Sigmoid colon (tissue), 7 donors: ENCODE data around the gene TOLLIP. TPM values are rescaled to one million over a fixed set of nuclear protein-coding genes. Genes with fewer than 3 reads are reported as not detected.
"Not testable (repeated sequence)": the region's sequence is repeated elsewhere in the genome, so short reads cannot be mapped to it uniquely, and the experiment has no call there.

Experiments
- DNase-seq: peaks from one replicate; pipeline ENCODE4 v3.0.0-alpha.2; 2019
- H3K27ac ChIP-seq, 4 donors: fragments of 200-600 bp; sonication (generic); one replicate each; pipeline ENCODE4 v1.5.1; 2016 to 2019; ENCODE audit warnings: mild to moderate bottlenecking in 1 of 4
- H3K27me3 ChIP-seq, 3 donors: fragments of 200-600 bp; sonication (generic); one replicate each; pipeline ENCODE4 v1.5.1; 2019; ENCODE audit warnings: mild to moderate bottlenecking in 1 of 3
- H3K36me3 ChIP-seq, 4 donors: fragments of 200-600 bp; sonication (generic); one replicate each; pipeline ENCODE4 v1.5.1; 2016 to 2019
- H3K4me1 ChIP-seq, 4 donors: fragments of 200-600 bp; sonication (generic); one replicate each; pipeline ENCODE4 v1.5.1; 2017 to 2019
- H3K4me3 ChIP-seq, 4 donors: fragments of 200-600 bp; sonication (generic); one replicate each; pipeline ENCODE4 v1.5.1; 2017 to 2019; ENCODE audit warnings: mild to moderate bottlenecking in 2 of 4, moderate library complexity in 1 of 4
- H3K9me3 ChIP-seq, 4 donors: fragments of 200-600 bp in 3 of 4; sonication (generic) in 3 of 4; one replicate each; pipeline versions ENCODE4 v1.5.1 to v1.6.1; 2013 to 2019
- EP300 ChIP-seq, 4 donors: sonication (generic); formaldehyde crosslinking; IDR thresholded peaks; one replicate each; pipeline ENCODE4 v1.6.1; 2017; ENCODE audit warnings: antibody characterized with exemption in 4 of 4
- POLR2A ChIP-seq, 2 donors: fragments of 450-650 bp; IDR thresholded peaks; one replicate each; pipeline ENCODE4 v1.6.1; 2016; ENCODE audit warnings: antibody characterized with exemption in 2 of 2, mild to moderate bottlenecking in 2 of 2, moderate library complexity in 2 of 2
- POLR2AphosphoS5 ChIP-seq, 4 donors: sonication (generic); formaldehyde crosslinking; IDR thresholded peaks; one replicate each; pipeline ENCODE4 v1.6.1; 2017; ENCODE audit warnings: antibody characterized with exemption in 4 of 4
- WGBS, 2 donors: extraction: QIAGEN DNeasy Blood & Tissue Kit; methylation state at CpG; one replicate each; pipeline ENCODE4 v1.1.7; 2013; 5-methylcytosine and 5-hydroxymethylcytosine counted together
- intact Hi-C: fragments of 100-400 bp; cut with DNase I; formaldehyde crosslinking; loops from one replicate; pipeline ENCODE4 v1.15.1; 2023
- polyA plus RNA-seq, 3 donors: library from polyadenylated mRNA; stranded (reverse); fragments of 200-250 nt; gene quantifications; one replicate each; pipeline ENCODE4 v1.2.3, GENCODE V29; 2013
- total RNA-seq, 4 donors: library from RNA; depleted of rRNA; stranded (reverse); fragments of >200 nt; gene quantifications; one replicate each; pipeline ENCODE4 v1.1.0, GENCODE V29; 2016
- TF ChIP-seq, protein P1 (sequence below), 4 experiments: fragments of 450-650 bp in 3 of 4; fragments of 200-600 bp in 1 of 4; IDR thresholded peaks; one replicate each; pipeline ENCODE4 v1.5.1; 2016 to 2019; ENCODE audit warnings: antibody characterized with exemption in 4 of 4, mild to moderate bottlenecking in 3 of 4, moderate library complexity in 2 of 4
- donor health status: healthy with polysubstance abuse.
- donor health status: Bipolar disorder and iron deficiency.
- donor health status: healthy.

TOLLIP gene
- total and polyA plus RNA-seq, 7 donors: 25.0 to 41.2 (median 36.9) TPM

DNA sequence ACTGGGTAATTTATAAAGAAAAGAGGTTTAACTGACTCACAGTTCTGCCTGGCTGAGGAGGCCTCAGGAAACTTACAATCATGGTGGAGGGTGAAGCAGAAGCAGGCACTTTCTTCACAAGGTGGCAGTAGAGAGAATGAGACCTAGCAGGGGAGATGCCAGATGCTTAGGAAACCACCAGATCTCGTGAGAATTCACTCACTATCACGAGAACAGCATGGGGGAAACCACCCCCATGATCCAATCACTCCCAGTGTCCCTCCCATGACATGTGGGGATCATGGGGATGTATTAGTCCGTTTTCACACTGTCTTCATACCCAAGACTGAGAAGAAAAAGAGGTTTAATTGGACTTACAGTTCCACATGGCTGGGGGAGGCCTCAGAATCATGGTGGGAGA is 45.0 kb downstream of the TOLLIP start:
- WGBS, 2 donors: 26 to 35% methylated on average over 3 of the region's 3 CpGs
- H3K27me3 ChIP-seq, H3K4me3 ChIP-seq, H3K9me3 ChIP-seq, DNase-seq, H3K36me3 ChIP-seq: not testable (repeated sequence)
- peaks cover 0 to 17% (median 15%) of the 10 kb centered on the region in 4 donors for H3K4me1 ChIP-seq
- intact Hi-C loops: loop anchor here (5.0 kb wide), 2 partner anchors 48 to 73 kb away; no protein-coding TSS in a partner anchor
- H3K27ac ChIP-seq: peak overlapping the region in 2 of 4 donors; percentile 32 to 38
- TF ChIP-seq, protein P1, sequence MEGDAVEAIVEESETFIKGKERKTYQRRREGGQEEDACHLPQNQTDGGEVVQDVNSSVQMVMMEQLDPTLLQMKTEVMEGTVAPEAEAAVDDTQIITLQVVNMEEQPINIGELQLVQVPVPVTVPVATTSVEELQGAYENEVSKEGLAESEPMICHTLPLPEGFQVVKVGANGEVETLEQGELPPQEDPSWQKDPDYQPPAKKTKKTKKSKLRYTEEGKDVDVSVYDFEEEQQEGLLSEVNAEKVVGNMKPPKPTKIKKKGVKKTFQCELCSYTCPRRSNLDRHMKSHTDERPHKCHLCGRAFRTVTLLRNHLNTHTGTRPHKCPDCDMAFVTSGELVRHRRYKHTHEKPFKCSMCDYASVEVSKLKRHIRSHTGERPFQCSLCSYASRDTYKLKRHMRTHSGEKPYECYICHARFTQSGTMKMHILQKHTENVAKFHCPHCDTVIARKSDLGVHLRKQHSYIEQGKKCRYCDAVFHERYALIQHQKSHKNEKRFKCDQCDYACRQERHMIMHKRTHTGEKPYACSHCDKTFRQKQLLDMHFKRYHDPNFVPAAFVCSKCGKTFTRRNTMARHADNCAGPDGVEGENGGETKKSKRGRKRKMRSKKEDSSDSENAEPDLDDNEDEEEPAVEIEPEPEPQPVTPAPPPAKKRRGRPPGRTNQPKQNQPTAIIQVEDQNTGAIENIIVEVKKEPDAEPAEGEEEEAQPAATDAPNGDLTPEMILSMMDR (IDR thresholded peaks at IDR 0.05): peak in 2 of 4 experiments; percentile 30 to 31

DNA sequence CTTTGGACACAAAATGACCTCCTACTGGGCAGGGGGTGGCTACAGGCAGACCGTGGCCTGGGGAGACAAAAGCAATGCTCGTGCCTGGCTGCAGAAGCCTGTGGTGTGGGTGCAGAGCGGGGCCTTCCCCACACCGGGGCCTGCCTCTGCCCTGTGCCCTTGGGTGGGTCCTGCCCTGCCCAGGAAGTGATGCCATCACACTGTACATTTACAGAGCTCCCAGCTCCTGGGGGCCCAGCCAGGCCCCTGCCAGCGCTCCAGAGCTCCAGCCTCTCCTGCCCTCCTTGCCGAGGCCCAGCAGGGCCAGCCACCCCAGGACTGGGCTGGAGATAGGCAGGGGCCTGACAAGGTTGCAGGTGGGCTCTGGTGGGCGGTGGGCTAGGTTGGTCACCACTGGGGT is 46.4 kb downstream of the TOLLIP start:
- TF ChIP-seq EP300 (IDR thresholded peaks at IDR 0.05) (no peak), POLR2A (IDR thresholded peaks at IDR 0.05) (no peak)
- H3K4me1 ChIP-seq: peaks cover 0 to 17% (median 15%) of the 10 kb centered on the region in 4 donors
- H3K36me3 ChIP-seq: no peaks in the 10 kb centered on the region
- intact Hi-C loops: loop anchor here (2.0 to 5.0 kb wide), 3 partner anchors 49 to 120 kb away; no protein-coding TSS in a partner anchor
- no peak for DNase-seq
- WGBS, 2 donors: 15 to 33% methylated on average over 7 of the region's 7 CpGs
- H3K4me3 ChIP-seq: peak overlapping the region; percentile 30 to 50 (median 46)
- no peaks in the 10 kb centered on the region for H3K27me3 ChIP-seq
- H3K27ac ChIP-seq: peak overlapping the region; percentile 59 to 72 (median 68)
- no peaks in the 10 kb centered on the region for H3K9me3 ChIP-seq

DNA sequence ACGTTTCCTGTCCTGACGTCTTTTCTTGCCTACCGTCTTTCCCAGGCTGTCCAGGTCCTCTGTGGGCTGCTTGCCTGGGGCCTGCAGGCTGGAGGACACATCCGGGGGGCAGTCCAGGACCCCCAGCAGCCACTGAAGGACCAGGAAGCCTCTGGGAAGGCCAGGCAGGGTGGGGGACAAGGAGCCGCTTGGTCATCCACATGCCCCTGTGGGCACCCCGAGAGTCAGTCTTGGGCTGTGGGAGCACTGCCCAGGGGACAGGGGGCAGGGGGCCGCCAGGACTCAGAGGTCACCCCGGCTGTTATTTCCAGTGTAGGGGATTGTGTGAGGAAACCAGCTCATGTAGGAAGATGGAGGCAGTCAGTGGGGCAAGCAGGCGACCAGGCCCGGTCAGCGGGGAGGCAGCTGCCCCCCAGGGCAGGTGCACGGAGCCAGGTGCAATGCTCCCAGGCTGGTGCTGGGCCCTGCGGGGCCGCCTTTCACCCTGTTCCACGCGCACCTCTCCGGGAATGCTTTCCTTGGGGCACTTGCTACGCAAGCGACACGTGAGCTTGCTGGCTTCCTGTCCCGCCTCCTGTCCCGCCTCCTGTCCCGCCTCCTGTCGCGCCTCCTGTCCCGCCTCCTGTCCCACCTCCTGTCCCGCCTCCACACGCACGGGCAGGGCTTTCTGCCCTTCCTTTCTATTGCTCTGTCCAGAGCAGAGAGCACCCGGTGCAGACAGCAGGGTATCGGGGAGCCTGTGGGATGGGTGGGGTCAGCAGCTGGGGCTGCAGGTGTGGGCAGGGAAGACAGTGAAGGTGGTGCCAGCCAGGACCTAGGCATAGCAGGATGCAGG is 47.0 kb downstream of the TOLLIP start:
- intact Hi-C loops: loop anchor here (2.0 to 5.0 kb wide), 3 partner anchors 50 to 120 kb away; no protein-coding TSS in a partner anchor
- peak; percentile 48 to 78 (median 64) for TF ChIP-seq POLR2AphosphoS5 (IDR thresholded peaks at IDR 0.05)
- TF ChIP-seq, protein P1 (IDR thresholded peaks at IDR 0.05): no peak
- no peak for TF ChIP-seq EP300 (IDR thresholded peaks at IDR 0.05)
- TF ChIP-seq POLR2A (IDR thresholded peaks at IDR 0.05): peak in 1 of 2 donors; percentile 65
- Histone ChIP-seq H3K4me1 (peaks cover 0 to 17% (median 15%) of the 10 kb centered on the region in 4 donors), H3K9me3 (no peaks in the 10 kb centered on the region), H3K27ac (peak overlapping the region; percentile 65 to 74 (median 72)), H3K4me3 (peak overlapping the region; percentile 30 to 50 (median 46)), H3K36me3 (no peaks in the 10 kb centered on the region), H3K27me3 (no peaks in the 10 kb centered on the region)
- WGBS, 2 donors: 7 to 12% methylated on average over 31 of the region's 31 CpGs
- DNase-seq: peak; percentile 97

DNA sequence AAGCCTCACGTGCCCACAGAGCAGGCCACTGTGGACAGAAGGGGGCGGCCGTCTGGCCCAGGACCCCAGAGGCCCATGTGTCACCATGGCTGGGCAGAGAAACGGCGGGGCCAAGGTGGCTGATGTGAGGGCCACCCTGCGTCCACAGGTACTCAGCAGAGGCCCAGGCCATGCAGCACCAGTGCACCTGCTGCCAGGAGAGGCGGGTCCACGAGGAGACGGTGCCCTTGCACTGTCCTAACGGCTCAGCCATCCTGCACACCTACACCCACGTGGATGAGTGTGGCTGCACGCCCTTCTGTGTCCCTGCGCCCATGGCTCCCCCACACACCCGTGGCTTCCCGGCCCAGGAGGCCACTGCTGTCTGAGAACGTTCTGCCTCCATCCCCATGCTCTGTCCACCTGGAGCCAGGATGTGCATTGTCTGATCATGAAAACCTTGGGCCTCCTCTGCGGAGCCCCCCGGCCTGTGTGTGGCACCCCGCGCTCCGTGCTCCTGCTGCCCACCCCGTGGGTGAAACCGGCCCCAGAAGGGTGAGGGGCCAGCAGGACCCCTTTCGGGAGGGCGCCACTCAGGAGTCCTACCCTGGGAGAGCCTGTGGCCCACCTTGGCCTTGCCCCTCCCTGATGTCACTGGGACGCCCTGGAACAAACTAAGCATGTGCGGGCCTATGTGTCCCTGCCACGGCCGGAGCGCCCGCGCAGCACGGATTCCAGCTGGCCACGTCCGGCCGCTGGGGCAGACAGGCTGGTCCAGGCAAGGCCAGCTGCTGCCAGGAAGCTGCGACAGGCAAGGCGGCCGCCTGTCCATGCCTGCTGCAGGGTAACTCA is 48.0 kb downstream of the TOLLIP start:
- no peak for DNase-seq
- intact Hi-C loops: loop anchor here (2.0 to 5.0 kb wide), 3 partner anchors 51 to 121 kb away; no protein-coding TSS in a partner anchor
- no peaks in the 10 kb centered on the region for H3K36me3 ChIP-seq
- H3K27ac ChIP-seq: peak overlapping the region in 1 of 4 donors; percentile 71
- TF ChIP-seq POLR2A (IDR thresholded peaks at IDR 0.05): no peak
- no peak for TF ChIP-seq EP300 (IDR thresholded peaks at IDR 0.05)
- TF ChIP-seq, protein P1 (IDR thresholded peaks at IDR 0.05): no peak
- TF ChIP-seq POLR2AphosphoS5 (IDR thresholded peaks at IDR 0.05): no peak
- WGBS, 2 donors: 74 to 88% methylated on average over 39 of the region's 39 CpGs
- H3K4me3 ChIP-seq: peak overlapping the region in 2 of 4 donors; percentile 45 to 50
- no peaks in the 10 kb centered on the region for H3K9me3 ChIP-seq
- H3K27me3 ChIP-seq: no peaks in the 10 kb centered on the region
- H3K4me1 ChIP-seq: peaks cover 0 to 17% (median 15%) of the 10 kb centered on the region in 4 donors
